Fibroblast of the conjunctiva (primary cell): ENCODE measurements around the gene CHRM4.
"Not testable (repeated sequence)": the region's sequence is repeated elsewhere in the genome, so short reads cannot be mapped to it uniquely, and the experiment has no call there.

Experiments
- DNase-seq: peaks from one replicate; pipeline ENCODE4 v3.0.0-alpha.2; 2010; ENCODE audit warnings: low read depth

Gene CHRM4

GRCh38 chr11:46381819-46382645 lies 9.5 kb downstream of the CHRM4 start:
- DNase-seq: no peak

DNA sequence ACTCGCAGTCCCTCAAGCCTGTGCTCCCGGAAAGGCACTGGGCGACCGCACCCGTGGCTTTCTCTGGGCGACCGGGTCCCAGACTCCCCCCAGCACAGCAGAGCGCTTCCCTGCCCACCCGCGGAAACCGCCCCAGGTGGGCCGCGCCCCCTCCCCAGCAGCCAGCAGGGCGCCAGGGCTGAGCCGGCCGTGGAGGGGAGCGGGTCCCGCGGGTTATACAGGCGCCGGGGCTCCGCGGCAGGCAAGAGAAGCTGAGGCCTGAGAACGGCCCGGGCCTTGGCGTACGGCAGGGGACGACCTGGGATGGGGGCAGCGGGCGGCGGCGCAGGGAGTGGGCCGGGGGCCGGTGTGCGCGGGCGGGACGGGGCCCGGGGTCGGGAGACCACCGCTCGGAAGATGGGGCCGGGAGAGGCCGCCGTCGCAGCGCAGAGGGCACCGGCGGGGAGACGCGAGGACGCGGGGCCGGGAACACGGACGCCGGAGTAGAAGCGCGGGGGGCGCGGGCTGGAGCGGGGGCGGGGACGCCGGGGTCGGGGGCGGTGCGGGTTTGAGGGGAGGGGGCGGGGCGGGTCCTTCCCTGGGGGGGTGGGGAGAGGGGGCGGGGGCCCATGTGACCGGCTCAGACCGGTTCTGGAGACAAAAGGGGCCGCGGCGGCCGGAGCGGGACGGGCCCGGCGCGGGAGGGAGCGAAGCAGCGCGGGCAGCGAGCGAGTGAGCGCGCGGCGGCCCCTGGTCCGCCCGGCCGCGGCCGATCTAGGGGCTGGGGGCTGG lies 10.3 kb downstream of the CHRM4 start, which contains the start of gene MDK:
MDK (plus strand) TSS at position 622 of the 771 bp plus-strand sequence. CDS start 389 bp downstream, outside the sequence.
- no peak for DNase-seq

GRCh38 chr11:46380340-46381047 lies 11.1 kb downstream of the CHRM4 start:
- DNase-seq: no peak

DNA sequence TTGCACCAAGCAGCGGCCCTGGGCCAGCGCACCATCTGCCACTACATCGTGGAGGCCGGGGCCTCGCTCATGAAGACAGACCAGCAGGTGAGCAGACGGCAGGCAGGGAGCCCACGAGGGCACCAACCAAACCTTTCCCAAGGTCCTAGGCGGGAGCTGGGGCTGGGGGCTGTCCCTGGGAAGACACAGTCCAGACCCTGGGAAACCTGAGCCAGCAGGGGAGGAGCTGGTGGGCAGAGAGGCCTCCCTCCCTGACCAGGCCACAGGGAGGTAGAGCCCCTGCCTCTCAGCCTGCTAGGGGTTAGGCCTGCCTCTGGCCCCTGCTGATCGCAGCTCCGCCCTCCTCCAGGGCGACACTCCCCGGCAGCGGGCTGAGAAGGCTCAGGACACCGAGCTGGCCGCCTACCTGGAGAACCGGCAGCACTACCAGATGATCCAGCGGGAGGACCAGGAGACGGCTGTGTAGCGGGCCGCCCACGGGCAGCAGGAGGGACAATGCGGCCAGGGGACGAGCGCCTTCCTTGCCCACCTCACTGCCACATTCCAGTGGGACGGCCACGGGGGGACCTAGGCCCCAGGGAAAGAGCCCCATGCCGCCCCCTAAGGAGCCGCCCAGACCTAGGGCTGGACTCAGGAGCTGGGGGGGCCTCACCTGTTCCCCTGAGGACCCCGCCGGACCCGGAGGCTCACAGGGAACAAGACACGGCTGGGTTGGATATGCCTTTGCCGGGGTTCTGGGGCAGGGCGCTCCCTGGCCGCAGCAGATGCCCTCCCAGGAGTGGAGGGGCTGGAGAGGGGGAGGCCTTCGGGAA lies 11.9 kb downstream of the CHRM4 start:
- not testable (repeated sequence) for DNase-seq

- no peak for DNase-seq
These were observed 12.6 kb downstream of the CHRM4 start for GRCh38 chr11:46378811-46379481.

- no peak for DNase-seq
These were observed 13.3 kb downstream of the CHRM4 start for GRCh38 chr11:46378296-46378695.

DNA sequence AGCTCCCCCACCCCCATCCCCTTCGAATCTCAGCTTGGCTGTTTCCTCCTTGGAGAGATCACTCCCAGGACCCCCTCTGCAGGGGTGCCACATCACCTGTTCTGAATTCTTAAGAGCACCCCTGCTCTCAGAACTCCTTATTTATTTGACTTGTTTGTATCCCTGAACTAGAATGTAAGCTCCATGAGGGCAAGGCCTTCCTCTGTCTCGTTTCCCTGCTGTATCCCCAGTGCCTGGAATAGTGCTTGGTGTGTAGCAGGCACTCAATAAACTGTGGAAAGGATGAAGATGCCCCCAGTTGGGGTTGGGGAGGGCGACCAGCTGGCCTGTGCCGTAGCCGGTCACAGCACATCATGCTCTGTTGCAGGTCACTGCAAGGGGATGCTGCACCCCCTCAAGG lies 13.7 kb downstream of the CHRM4 start:
- no peak for DNase-seq

- no peak for DNase-seq
These were observed 14.3 kb downstream of the CHRM4 start for GRCh38 chr11:46377290-46377689.

GRCh38 chr11:46376258-46377050 lies 15.1 kb downstream of the CHRM4 start:
- no peak for DNase-seq

DNA sequence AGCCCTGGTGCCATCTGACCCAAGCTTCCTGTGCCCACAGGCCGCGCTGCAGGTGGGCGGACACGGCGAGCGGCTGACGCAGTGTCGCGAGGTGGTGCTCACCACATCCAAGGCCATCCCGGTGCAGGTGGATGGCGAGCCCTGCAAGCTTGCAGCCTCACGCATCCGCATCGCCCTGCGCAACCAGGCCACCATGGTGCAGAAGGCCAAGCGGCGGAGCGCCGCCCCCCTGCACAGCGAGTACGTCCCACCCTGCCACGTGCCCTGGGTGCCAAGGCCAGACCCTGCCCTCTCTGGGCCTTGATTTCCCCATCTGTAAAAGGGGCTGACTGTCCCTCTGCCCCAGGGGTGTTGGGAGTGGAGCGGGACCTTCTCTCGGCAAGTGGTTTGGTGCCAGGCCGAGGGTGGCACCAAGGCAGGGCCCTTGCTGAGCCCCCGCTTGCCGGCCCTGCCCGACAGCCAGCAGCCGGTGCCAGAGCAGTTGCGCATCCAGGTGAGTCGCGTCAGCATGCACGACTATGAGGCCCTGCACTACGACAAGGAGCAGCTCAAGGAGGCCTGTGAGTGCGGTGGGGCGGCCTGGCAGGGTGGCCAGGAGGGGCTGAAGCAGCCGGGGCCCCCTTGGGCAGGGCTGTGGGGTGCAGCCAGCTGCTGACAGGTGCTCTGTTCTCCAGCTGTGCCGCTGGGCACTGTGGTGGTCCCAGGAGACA lies 16.0 kb downstream of the CHRM4 start:
- no peak for DNase-seq

- DNase-seq: no peak
These were observed 16.8 kb downstream of the CHRM4 start for GRCh38 chr11:46374815-46375214.

GRCh38 chr11:46373787-46374740 lies 17.5 kb downstream of the CHRM4 start:
- DNase-seq: no peak

DNA sequence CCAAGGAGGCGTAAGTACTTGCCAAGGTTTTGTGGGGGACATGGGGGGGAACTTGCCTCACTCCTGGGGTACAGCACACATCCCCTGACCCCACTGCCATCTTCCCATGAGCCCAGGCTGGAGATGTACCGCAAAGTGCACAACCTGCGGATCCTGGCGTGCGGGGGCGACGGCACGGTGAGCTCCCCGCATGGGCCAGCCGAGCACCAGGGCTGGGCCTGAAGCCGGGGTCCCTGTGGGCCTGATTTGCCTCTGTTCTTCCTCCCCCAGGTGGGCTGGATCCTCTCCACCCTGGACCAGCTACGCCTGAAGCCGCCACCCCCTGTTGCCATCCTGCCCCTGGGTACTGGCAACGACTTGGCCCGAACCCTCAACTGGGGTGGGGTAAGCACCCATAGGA lies 19.1 kb downstream of the CHRM4 start:
- not testable (repeated sequence) for DNase-seq

- no peak for DNase-seq
These were observed 19.5 kb downstream of the CHRM4 start for GRCh38 chr11:46372086-46372485.

DNA sequence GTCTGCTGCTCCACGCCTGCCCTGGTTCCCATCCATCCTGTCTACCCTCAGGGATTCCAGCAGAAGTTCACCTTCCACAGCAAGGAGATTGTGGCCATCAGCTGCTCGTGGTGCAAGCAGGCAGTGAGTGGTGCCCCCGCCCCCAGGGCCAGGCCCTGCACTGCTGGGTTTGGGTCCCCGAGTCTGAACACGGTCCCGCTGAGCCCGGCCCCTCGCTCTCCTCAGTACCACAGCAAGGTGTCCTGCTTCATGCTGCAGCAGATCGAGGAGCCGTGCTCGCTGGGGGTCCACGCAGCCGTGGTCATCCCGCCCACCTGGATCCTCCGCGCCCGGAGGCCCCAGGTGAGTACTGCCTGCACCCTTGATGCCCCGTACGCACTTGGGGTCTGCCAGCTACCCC lies 20.3 kb downstream of the CHRM4 start:
- DNase-seq: not testable (repeated sequence)

- DNase-seq: no peak
These were observed 21.3 kb downstream of the CHRM4 start for GRCh38 chr11:46370253-46370652.

DNA sequence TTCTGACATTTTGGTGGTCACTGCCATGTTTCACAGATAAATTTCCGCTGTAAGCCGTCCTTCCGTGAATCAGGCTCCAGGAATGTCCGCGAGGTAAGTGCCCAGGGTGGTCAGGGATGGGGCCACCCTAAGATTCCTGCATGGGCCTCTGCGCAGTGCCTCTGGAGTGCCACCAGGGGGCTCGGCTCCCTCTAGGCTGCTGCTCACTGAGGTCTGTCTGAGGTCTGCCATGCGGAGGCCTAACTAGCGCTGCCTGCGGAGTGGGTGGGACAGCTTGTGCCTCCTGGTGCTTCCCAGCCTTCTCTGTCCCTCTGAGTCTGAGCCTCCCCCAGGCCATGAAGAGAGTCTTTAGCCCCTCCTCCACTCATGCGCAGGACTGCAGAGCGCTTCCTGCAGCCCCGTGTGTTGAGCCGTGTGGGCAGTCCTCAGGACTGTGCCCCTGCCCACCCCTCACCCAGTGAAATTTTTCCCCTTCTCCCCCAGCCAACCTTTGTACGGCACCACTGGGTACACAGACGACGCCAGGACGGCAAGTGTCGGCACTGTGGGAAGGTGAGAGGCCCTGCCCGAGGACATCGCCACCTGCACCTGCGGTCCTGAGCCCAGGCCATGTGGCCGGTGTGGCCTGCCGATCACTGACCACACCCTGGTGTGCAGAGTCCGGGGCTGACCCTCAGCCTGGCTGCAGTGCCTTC lies 22.0 kb downstream of the CHRM4 start:
- DNase-seq: peak; percentile 54

DNA sequence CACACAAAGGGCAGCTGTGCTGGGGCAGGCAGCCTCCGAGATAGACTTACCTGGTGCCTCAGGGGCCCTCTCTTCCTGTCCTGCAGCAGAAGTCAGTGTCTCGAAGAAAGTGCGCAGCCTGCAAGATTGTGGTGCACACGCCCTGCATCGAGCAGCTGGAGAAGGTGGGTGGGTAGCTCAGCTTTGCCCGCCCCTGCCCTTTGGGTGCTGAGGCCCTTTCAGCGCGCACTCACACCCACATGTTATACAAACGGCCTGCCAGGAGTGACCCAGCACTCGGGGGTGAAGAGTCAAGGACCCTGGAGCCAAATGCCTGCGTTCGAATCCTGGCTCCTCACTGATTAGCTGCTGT lies 23.7 kb downstream of the CHRM4 start:
- no peak for DNase-seq
